IPS-15b (cell line): ENCODE measurements around the gene DCC.

Experiments used
- H3K27me3 ChIP-seq: one replicate; pipeline ENCODE4 v1.6.1; 2013; ENCODE audit warnings: low read length; ENCODE audit not compliant: control insufficient read depth, insufficient read depth
- H3K36me3 ChIP-seq: one replicate; pipeline ENCODE4 v1.6.1; 2013; ENCODE audit warnings: low read length; ENCODE audit not compliant: control insufficient read depth, insufficient read depth
- H3K4me1 ChIP-seq: one replicate; pipeline ENCODE4 v1.6.1; 2013; ENCODE audit warnings: mild to moderate bottlenecking, low read length; ENCODE audit not compliant: control insufficient read depth, insufficient read depth
- H3K4me3 ChIP-seq: one replicate; pipeline ENCODE4 v1.5.1; 2013; ENCODE audit warnings: low read depth, low read length
- H3K9ac ChIP-seq: one replicate; pipeline ENCODE4 v1.6.1; 2013; ENCODE audit warnings: low read depth, mild to moderate bottlenecking, low read length
- H3K9me3 ChIP-seq: one replicate; pipeline ENCODE4 v1.6.1; 2013; ENCODE audit warnings: mild to moderate bottlenecking, low read length; ENCODE audit not compliant: control insufficient read depth, insufficient read depth

DCC gene

GRCh38 chr18:53543711-53544110 is 1203.7 kb downstream of the DCC start:
- H3K9ac ChIP-seq, result no peak overlapping the region
- H3K4me3 ChIP-seq, result no peak overlapping the region
- no peaks in the 10 kb centered on the region for H3K27me3 ChIP-seq
- no peaks in the 10 kb centered on the region for H3K9me3 ChIP-seq
- peaks cover 5% of the 10 kb centered on the region for H3K4me1 ChIP-seq
- no peaks in the 10 kb centered on the region for H3K36me3 ChIP-seq

DNA sequence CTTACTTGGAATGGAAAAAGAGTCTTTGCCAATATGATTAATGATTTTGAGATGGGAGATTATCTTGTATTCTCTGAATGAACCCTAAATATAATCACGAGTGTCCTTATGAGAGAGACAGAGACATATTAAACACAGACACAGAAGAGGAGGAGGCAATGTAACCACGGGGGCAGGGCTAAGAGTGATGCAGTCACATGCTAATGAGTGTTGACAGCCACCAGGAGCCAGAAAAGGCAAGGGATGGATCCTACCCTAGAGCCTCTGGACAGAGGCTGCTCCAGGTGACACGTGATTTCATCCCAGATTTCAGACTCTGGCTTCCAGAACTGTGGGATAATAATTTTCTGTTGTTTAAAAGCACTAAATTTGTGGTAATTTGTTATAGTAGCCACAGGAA is 1204.9 kb downstream of the DCC start:
- no peaks in the 10 kb centered on the region for H3K36me3 ChIP-seq
- H3K9ac ChIP-seq, result no peak overlapping the region
- H3K9me3 ChIP-seq, result no peaks in the 10 kb centered on the region

GRCh38 chr18:53551868-53552426 is 1212.0 kb downstream of the DCC start:
- no peaks in the 10 kb centered on the region for H3K9me3 ChIP-seq
- no peaks in the 10 kb centered on the region for H3K36me3 ChIP-seq
- peaks cover 2% of the 10 kb centered on the region for H3K4me1 ChIP-seq
- H3K27me3 ChIP-seq, result no peaks in the 10 kb centered on the region
- H3K9ac ChIP-seq, result no peak overlapping the region
- H3K4me3 ChIP-seq, result no peak overlapping the region

More for the DNA sequence above, 1204.9 kb downstream of the DCC start:
- no peak overlapping the region for H3K4me3 ChIP-seq
- H3K27me3 ChIP-seq, result no peaks in the 10 kb centered on the region
- peaks cover 5% of the 10 kb centered on the region for H3K4me1 ChIP-seq

GRCh38 chr18:53553030-53553429 is 1213.0 kb downstream of the DCC start:
- H3K36me3 ChIP-seq, result no peaks in the 10 kb centered on the region
- H3K4me1 ChIP-seq, result no peaks in the 10 kb centered on the region
- no peak overlapping the region for H3K4me3 ChIP-seq

DNA sequence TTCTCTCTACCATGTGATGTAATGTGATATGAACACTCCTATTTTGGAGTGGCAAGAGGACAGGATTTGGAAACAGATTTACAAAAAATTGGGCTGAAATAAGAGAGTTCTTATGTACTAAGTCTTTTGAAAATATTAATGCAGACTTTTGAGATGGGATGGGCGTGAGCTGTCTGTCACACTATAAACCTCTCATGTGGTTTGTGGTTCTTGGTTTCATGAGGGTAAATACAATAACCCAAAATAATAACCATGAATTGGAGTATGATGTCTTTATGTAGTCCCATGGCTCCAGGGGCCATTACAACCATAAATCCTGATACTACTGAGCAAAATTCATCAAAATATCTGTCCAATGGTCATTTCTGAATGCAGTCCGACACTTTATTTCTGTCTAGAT is 1216.5 kb downstream of the DCC start:
- H3K27me3 ChIP-seq, result no peaks in the 10 kb centered on the region

More at GRCh38 chr18:53553030-53553429, 1213.0 kb downstream of the DCC start:
- H3K9me3 ChIP-seq, result no peaks in the 10 kb centered on the region
- H3K27me3 ChIP-seq, result no peaks in the 10 kb centered on the region
- H3K9ac ChIP-seq, result no peak overlapping the region

DNA sequence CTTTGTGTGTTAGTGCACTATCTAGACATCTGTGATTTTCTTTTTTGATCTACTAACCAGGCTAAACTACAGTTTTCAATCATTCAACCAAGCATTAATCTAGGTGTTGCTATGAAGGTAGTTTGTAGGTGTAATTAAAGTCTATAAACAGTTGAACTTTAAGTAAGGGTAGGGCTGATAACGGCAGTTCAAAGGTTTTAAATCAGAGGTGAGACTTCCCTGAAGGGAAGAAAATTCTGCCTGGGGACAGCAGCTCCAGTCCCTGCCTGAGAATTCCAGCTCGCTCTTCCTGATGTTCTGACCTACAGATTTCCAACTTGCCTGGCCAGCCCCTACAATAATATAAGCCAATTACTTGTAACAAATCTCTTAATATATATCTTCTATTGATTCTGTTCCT is 1220.5 kb downstream of the DCC start:
- Histone ChIP-seq H3K9ac (no peak overlapping the region), H3K27me3 (no peaks in the 10 kb centered on the region), H3K36me3 (no peaks in the 10 kb centered on the region), H3K9me3 (no peaks in the 10 kb centered on the region), H3K4me1 (no peaks in the 10 kb centered on the region), H3K4me3 (no peak overlapping the region)

More for the DNA sequence above, 1216.5 kb downstream of the DCC start:
- Histone ChIP-seq H3K36me3 (no peaks in the 10 kb centered on the region), H3K9ac (no peak overlapping the region), H3K4me3 (no peak overlapping the region), H3K9me3 (no peaks in the 10 kb centered on the region), H3K4me1 (no peaks in the 10 kb centered on the region)

DNA sequence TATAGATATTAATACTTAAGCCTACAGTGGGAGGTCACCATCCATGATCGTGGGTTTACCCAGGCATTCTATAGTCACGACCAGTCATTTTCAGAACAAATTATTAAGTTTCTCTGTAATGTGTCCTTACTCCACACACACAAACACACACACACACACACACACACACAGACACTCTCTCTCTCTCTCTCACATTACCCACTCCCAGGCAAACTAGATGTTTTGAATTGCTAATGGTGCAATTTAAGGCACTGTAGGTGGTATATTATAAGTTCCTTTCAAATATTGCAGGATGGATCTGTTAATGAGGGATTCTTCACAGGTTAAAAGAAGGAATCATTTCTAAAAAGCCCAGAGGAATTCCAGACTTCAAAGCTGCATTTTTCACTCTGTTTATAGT is 1226.6 kb downstream of the DCC start:
- Histone ChIP-seq H3K4me1 (peaks cover 6% of the 10 kb centered on the region), H3K9me3 (no peaks in the 10 kb centered on the region)

DNA sequence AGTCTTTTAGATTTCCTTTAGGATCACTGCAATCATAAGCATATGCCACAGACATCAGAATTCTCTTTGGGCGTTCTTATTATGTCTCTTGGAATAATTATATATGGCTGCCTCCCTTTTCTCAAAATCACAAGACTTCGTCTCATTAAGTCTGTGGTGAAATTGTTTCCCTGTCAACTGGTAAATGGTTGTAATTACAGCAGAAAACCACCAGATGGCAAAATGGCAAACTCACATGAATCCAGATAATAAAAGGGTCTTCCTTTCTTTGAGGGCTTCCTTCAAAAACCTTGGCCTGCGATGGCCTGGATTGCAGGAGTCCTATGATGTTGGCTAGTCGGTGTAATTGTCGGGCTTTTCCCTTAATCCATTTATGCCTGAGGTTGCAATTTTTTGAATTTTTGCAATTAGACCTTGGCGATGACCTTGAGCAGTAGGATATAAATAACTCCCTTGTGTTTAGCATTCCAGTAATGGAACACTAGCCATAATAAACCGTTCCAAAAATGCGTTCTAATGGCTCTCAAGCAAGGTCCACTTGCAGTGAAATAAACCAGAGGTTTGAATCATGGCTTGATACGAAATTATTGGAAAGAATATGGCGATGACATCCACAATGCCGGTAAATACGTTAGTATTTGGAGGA is 1228.1 kb downstream of the DCC start:
- H3K36me3 ChIP-seq, result no peaks in the 10 kb centered on the region
- H3K9ac ChIP-seq, result no peak overlapping the region
- no peaks in the 10 kb centered on the region for H3K9me3 ChIP-seq
- H3K27me3 ChIP-seq, result no peaks in the 10 kb centered on the region
- no peak overlapping the region for H3K4me3 ChIP-seq
- H3K4me1 ChIP-seq, result peaks cover 6% of the 10 kb centered on the region

More for the DNA sequence above, 1226.6 kb downstream of the DCC start:
- H3K36me3 ChIP-seq, result no peaks in the 10 kb centered on the region
- no peak overlapping the region for H3K9ac ChIP-seq
- H3K27me3 ChIP-seq, result no peaks in the 10 kb centered on the region
- no peak overlapping the region for H3K4me3 ChIP-seq
